GM21515 (cell line): ENCODE measurements around the gene FGFR3.

Source experiments
- ATAC-seq: cut with Tn5 transposase; IDR thresholded peaks from one replicate; pipeline ENCODE4 v1.9.1; 2021; ENCODE audit not compliant: unreplicated experiment

Gene FGFR3

GRCh38 chr4:1786544-1787362, 6.3 kb upstream of the FGFR3 start:
- ATAC-seq, result no peak

GRCh38 chr4:1787411-1788077, 5.5 kb upstream of the FGFR3 start:
- no peak for ATAC-seq

- ATAC-seq, result no peak
Observed at GRCh38 chr4:1788254-1788973, 4.7 kb upstream of the FGFR3 start.

GRCh38 chr4:1789552-1789951, 3.5 kb upstream of the FGFR3 start:
- ATAC-seq, result no peak

DNA sequence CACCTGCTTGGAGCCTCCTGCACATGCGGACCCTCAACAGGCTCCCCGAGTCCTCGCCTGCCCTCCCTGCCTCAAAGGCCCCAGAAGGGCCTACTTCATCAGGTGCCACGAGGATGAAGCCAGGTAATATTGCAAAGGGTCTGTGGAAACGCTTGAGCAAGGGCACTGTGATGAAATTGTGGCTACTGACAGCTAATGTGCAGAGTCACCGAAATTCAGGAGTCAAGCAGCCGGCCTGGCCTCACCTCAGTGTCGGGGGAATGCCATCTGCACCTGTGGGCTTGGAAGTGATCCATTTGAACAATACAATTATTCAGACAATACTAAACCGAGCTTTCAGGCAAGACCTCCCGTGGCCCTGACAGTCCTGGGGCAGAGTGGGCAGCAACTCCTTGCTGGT, 3.1 kb upstream of the FGFR3 start:
- no peak for ATAC-seq

DNA sequence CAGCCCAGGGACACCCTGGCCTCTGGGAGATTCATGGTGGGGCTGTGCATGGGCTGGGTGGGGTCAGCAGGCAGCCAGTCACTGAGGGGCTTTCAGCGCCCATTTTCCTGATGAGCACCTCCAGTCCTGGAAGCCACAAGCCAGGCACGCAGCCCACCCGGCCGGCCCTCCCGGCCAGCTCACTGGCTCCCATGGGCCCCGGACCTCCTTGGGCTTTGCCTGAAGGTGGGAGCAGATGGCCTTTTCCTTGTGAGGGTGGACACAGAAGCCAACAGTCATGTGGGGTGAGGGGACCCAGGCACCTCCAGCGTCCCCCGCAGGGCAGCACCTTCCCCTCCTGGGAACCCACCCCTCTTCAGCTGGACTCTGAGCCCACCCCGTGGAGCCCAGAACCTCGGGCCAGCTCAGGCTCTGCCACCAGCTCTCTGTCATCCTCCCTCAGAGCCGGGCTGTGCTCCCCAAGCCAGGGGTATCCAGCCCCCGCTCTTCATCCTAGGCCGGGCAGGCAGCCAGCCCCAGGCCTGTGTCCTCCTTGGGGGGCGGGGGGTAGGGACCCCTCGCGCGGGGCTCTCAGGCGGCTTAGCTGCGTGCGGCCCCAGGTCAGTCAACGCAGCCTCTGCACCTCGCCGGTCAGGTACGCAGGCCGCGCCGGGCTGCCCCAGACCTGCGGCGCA, 798 bp upstream of the FGFR3 start:
- no peak for ATAC-seq

DNA sequence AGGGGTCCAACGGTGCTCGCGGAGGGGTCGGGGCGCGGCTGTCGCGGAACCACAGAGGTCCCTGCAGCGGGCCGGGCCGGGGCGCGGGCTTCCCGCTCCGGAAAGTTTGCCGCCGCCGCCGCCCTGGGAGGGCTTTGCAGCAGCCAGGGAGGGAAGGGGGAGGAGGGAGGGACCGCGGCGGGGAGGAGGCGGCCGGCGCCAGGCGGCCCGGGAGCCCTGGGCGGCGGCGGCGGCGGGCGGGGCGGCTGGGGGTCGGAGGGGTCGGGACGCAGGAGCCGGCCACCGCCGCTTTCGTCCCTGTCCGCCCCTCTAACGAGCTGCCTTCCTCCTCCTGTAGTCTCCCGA, 375 bp downstream of the FGFR3 start:
- no peak for ATAC-seq

DNA sequence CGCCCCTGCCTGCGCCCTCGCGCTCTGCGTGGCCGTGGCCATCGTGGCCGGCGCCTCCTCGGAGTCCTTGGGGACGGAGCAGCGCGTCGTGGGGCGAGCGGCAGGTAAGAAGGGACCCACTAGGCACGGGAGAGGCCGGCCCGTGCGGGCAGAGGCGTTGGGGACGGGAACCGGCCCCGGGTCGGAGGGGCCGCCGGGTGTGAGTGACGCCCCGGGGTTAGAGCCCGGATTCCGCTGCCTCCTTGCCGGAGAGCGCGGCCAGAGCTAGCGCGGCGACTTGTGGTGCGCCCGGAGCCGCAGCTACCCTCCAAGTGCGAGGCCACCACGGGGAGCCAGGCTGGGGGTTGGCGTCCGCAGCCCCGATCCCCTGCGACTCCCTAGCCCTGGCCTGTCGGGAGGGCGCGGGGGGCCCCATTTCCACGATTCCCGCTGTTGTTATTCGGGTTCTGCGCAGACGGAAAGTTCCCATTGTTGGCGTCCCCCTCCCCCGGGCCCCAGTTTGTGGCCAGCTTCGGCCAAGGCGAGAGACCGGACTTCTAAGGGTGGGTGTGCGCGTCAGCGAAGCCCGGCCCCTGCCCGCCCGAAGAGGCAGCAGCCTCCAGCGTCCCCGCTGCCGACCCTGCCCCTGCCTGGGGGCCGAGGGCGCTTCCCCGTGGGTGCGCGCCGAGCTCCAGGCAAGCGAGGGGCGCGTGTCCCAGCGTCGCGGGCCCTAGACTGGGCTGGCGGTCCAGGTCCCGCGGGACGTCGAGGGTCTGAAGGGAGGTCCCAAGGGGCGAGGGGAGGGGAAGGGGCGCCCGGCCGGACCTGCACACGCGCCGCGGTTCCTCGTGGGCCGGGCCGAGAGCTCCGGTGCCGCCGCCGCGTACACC, 1.1 kb downstream of the FGFR3 start:
- no peak for ATAC-seq

DNA sequence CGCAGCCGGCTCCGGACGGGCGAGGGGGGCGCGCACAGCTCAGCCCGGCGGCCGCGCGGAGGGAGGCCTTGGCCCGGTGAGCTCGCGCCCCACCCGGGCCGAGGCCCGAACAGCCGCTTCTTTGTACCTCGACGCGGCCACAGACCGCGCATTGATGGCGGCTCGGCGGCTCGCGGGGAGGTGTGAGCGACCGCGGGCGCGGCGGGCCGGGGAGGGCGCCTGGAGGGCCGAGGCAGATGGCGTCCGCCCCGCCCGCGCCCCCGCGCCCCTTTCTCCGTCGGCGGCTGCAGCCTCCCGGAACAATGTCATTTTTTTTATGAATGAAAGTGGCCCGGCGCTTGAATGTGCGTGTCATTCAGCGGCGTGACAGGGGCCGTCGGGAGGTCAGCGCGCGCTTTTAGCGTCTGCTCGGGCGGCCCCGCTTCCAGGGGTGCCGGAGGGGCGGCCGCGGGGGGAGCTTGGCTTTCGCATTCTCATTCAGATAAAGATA, 1.8 kb downstream of the FGFR3 start:
- ATAC-seq, result no peak

DNA sequence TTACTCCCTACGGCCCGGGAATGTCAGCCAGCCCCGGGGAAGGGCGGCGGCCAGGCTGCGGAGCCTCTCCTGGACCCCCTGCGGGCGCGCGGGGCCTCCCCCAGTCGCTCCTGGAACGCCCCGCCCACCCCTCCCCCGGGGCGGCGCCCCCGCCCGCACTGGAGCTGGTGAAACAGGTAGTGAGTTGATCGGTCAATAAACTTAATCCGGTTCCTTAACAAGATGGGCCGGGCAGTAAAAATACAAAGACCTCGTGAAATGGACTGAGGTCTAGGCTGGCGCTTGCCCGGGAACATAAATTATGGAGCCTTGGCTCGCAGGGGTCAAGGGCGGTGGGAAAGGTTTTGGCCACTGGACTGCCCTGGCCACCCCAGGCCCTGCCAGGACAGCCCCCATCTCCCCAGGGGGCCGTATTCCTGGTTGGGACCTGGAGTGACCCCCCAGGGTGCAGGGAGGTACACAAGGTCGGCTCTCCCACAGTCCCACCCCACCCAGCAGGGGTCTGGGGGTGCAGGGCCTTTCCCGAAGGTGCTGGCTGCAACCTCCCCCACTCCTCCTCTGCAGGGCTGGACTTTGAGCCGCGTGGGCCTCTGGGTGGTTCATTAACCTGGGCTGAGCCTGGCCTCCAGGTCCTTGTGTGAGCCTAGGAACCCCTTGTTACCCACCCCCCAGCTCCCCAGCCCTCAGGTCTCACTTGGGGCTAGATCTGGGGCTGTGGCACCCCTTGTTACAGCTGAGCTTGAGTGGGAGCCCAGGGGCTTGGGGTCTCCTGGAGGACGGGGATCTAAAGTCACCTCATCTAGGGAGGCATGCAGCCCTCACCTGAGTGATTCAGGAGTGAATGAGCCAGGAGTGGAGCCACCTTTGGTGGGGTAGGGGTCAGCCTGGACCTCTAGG, 2.5 kb downstream of the FGFR3 start:
- no peak for ATAC-seq

GRCh38 chr4:1796486-1797204, 3.6 kb downstream of the FGFR3 start:
- no peak for ATAC-seq

GRCh38 chr4:1797298-1797860, 4.3 kb downstream of the FGFR3 start:
- ATAC-seq, result no peak

GRCh38 chr4:1797861-1798579, 4.9 kb downstream of the FGFR3 start:
- no peak for ATAC-seq

DNA sequence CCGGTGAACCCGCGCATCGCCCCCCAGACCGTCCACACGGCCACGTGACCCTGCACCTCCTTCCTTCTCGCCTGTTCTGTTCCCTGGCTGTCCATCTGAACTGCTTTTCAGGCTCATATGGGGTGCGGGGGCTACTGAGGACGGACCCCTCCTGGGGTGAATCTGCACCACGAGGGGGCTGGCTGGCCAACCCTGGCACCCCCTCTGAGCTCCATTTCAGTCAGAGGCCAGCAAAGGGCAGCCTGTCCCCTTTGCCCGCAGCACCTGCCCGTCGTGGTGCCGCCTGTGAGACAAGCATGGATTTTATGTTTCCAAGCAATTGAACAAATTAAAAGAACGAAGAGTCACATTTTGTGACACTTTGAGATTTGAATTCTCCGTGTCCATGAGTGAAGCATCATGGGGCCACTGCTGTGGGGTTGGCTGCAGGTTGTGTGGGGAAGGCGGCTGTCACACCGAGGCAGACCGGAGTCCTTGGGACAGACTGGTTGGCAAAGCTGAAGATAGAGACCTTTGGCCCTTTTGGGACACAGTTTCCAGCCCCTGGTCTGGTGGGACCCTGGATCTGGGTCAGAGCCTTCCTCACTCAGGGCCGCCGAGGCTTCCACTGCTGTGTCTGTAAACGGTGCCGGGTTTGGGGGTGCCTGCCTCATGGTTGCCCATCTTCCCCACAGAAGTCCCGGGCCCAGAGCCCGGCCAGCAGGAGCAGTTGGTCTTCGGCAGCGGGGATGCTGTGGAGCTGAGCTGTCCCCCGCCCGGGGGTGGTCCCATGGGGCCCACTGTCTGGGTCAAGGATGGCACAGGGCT, 5.7 kb downstream of the FGFR3 start:
- ATAC-seq, result no peak

GRCh38 chr4:1799387-1800375, 6.6 kb downstream of the FGFR3 start:
- ATAC-seq, result no peak

- no peak for ATAC-seq
Observed at GRCh38 chr4:1800805-1801204, 7.7 kb downstream of the FGFR3 start.
